ENCODE measurements around the gene PLEKHA3.
A peak's percentile ranks its signal among the peaks of the same experiment; 100 is the strongest.

Gene PLEKHA3

GRCh38 chr2:178478130-178478438 is 2.2 kb upstream of the PLEKHA3 start:
- peak; percentile 23 for DNase-seq (ENCODE audit: low spot score)
- in situ Hi-C loops (cut with MboI; ENCODE audit: low sequenced_read_pairs, unreplicated experiment): no loop called here
- TF ChIP-seq, protein P1, sequence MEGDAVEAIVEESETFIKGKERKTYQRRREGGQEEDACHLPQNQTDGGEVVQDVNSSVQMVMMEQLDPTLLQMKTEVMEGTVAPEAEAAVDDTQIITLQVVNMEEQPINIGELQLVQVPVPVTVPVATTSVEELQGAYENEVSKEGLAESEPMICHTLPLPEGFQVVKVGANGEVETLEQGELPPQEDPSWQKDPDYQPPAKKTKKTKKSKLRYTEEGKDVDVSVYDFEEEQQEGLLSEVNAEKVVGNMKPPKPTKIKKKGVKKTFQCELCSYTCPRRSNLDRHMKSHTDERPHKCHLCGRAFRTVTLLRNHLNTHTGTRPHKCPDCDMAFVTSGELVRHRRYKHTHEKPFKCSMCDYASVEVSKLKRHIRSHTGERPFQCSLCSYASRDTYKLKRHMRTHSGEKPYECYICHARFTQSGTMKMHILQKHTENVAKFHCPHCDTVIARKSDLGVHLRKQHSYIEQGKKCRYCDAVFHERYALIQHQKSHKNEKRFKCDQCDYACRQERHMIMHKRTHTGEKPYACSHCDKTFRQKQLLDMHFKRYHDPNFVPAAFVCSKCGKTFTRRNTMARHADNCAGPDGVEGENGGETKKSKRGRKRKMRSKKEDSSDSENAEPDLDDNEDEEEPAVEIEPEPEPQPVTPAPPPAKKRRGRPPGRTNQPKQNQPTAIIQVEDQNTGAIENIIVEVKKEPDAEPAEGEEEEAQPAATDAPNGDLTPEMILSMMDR (IDR thresholded peaks at IDR 0.05; ENCODE audit: borderline replicate concordance, control extremely low read depth, extremely low read depth, insufficient read depth, missing control alignments): no peak

DNA sequence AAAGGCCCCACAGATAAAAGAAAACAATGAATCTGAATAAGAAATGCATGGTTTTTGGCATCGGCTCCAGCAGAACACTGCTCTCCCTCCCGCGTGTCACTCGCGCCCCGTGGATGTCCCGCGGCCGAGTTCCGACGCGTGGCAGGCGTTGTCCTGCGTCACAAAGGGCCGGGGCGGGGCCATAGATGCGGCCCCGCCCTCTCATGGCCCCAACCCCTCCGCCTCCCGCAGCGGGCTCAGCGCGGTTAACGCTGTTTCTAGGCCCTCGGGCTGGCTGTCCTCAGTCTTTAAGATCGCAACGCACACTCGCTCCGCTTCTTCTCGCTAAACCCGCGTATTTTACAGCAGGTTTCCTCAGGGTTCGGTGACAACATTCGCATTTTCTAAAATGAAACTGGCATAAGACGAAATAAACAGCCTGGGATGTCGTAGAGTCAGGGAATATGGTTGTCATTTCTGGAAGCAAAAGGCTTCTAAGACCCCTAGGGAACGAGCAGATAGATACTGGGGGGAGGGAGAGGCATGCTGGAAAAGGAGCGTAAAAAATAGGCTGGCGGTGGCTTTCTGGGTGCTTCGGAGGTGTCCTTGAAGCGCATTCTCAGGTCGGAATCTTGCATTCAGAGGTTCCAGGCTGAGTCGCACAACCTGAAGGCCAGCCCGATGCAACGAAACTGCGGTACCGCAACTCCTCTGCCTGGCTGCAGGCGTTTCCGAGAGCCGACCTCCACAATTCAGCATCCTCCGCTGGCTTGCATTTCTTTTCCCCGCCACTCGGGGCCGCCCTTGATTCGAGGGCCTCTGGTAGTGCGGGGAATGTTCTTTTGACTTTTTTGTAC is 1.6 kb upstream of the PLEKHA3 start, which contains the start of gene FKBP7:
TSS of gene FKBP7 (minus strand) at position 162 of the 836 bp plus-strand sequence. CDS start at position 61, 101 bp downstream.
- in situ Hi-C loops (cut with MboI; ENCODE audit: low sequenced_read_pairs, unreplicated experiment): no loop called here
- DNase-seq (ENCODE audit: low spot score): peak; percentile 86
- TF ChIP-seq, protein P1 (IDR thresholded peaks at IDR 0.05; ENCODE audit: borderline replicate concordance, control extremely low read depth, extremely low read depth, insufficient read depth, missing control alignments): peak; percentile 80

DNA sequence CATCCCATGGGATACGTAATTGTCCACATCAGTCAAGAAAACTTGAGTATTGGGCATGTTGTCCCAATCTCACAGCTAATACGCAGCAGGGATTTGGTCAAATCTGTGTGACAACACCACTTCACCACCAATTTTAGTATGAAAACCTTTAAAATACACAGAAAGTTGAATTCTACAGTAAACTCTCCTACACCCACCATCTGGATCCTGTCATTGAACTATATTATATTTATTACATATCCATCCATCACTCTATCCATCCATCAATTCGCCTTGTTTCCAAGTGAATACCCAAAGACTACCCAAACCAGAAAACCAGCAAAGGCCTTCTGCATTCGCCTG is 1.0 kb upstream of the PLEKHA3 start:
- TF ChIP-seq, protein P1 (IDR thresholded peaks at IDR 0.05; ENCODE audit: borderline replicate concordance, control extremely low read depth, extremely low read depth, insufficient read depth, missing control alignments): no peak
- in situ Hi-C loops (cut with MboI; ENCODE audit: low sequenced_read_pairs, unreplicated experiment): no loop called here
- no peak for DNase-seq (ENCODE audit: low spot score)

GRCh38 chr2:178479758-178480226 is 465 bp upstream of the PLEKHA3 start:
- DNase-seq (ENCODE audit: low spot score): no peak
- TF ChIP-seq, protein P1 (IDR thresholded peaks at IDR 0.05; ENCODE audit: borderline replicate concordance, control extremely low read depth, extremely low read depth, insufficient read depth, missing control alignments): no peak
- in situ Hi-C loops (cut with MboI; ENCODE audit: low sequenced_read_pairs, unreplicated experiment): no loop called here

DNA sequence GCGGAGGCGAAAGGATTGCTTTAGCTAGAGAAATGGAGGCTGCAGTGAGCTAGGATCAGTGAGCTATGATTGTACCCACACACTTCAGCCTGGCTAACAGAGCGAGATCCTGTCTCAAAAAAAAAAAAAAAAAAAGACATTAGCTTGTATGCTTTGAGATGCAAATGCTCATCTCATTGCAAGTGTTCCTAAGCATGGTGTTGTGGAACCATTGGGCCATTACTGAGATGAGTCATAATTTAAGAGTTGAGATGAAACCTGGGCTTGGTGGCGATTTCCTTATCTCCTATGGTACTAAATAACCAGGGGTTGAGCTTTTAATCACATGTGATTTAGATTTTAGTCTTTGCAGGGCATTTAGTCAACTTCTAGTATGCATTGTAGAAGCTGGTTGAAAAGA is 2.2 kb downstream of the PLEKHA3 start:
- DNase-seq (ENCODE audit: low spot score): peak; percentile 44
- TF ChIP-seq, protein P1 (IDR thresholded peaks at IDR 0.05; ENCODE audit: borderline replicate concordance, control extremely low read depth, extremely low read depth, insufficient read depth, missing control alignments): no peak
- in situ Hi-C loops (cut with MboI; ENCODE audit: low sequenced_read_pairs, unreplicated experiment): no loop called here

DNA sequence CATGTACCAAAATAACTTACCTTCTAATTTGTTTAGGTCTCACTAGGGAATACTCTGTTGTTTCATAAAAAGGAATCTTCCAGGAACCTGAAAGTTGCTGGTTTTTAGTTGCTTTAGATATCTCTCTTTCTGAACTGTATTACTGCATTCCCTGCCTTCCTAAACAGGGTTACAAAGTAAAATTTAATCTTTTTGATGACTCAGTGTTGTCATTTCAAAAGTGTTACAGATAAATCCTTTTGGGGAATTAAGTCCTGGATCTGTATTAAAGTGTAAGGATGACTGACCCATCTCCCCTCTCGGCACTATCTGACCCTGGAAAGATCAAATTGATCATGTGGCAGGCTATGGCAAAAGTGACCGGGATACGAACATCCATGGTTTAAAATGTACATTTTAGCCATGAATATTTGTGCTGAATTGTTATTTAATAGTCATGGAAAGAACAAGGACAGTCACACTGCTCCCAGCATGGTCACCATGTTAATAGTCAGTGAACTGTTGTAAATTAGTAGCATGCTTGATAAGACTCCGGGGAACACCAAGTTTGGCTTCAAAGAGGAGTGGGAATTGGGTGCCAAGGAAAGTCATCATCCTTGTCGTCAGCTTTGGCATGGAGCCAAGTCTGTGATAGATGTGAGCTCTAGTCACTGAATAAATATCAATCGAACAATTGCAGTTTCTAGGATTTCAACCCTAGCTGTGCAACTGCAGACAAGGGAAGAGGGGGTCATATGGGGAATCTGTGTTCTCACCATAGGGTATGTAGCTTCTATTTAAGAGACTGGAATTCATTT is 4.2 kb downstream of the PLEKHA3 start:
- in situ Hi-C loops (cut with MboI; ENCODE audit: low sequenced_read_pairs, unreplicated experiment): no loop called here
- DNase-seq (ENCODE audit: low spot score): no peak
- TF ChIP-seq, protein P1 (IDR thresholded peaks at IDR 0.05; ENCODE audit: borderline replicate concordance, control extremely low read depth, extremely low read depth, insufficient read depth, missing control alignments): no peak

Data from GM13976 (cell line).